Uterus (tissue), 2 donors: Measurements from ENCODE around the gene E2F1.

Experiments
- CTCF ChIP-seq, 4 experiments: fragments of 200-600 bp in 2 of 4; fragments of 450-650 bp in 2 of 4; sonication (generic) in 2 of 4; IDR thresholded peaks; one replicate each; pipeline ENCODE4 v1.5.1; 2016 to 2019; ENCODE audit warnings: antibody characterized with exemption in 4 of 4, mild to moderate bottlenecking in 2 of 4, moderate library complexity in 1 of 4
- POLR2A ChIP-seq, 2 donors: fragments of 450-650 bp; IDR thresholded peaks; one replicate each; pipeline ENCODE4 v1.6.1; 2016; ENCODE audit warnings: antibody characterized with exemption in 2 of 2, mild to moderate bottlenecking in 1 of 2, moderate library complexity in 1 of 2

- TF ChIP-seq POLR2A (IDR thresholded peaks at IDR 0.05) (no peak), CTCF (IDR thresholded peaks at IDR 0.05) (no peak)
Observed at GRCh38 chr20:33669224-33669623, 17.0 kb downstream of the E2F1 start.
